Measurements from ENCODE around the gene BAIAP2. TPM values are rescaled to one million over a fixed set of nuclear protein-coding genes. Genes with fewer than 3 reads are reported as not detected.

BAIAP2 gene
- polyA plus RNA-seq, 2 of the 4 experiments (the other 2 are of a cell fraction) = 7.1 to 27.5 TPM

DNA sequence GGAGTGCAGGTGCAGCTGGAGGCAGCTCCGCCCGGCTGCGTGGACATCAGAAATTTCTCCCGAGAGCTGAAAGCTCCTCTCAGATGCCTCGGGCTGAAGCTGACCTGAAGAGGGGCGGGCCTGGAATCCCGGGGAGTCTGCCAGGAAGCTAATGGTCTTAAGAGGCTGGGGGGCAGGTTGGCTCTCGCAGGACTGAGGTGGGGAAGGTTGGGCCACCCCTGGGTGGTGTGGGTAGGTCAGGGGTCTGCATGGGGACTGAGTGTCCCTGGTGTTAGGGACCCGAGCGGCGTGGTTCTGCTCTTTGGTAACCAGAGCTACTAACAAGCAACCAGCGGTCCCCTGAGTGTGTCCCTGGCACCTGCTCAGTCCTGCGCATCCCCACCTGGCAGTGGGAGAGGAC is 39.8 kb upstream of the BAIAP2 start:
- Histone ChIP-seq H3K9me3 (no peaks in the 10 kb centered on the region), H3K27ac (no peak overlapping the region), H3K4me2 (no peak overlapping the region), H3K4me1 (peaks cover 16% of the 10 kb centered on the region; the same call in 2 of the 3 replicates), H3K4me3 (no peak overlapping the region)
- ChIA-PET CTCF (interaction anchor here (1.2 to 9.1 kb wide), 6 partner anchors 11 to 108 kb away, joined by 3 to 56 read pairs (median 4); no protein-coding TSS in a partner anchor), POLR2A (no interaction called here)
- 95% methylated on average over 13 of the region's 13 CpGs for WGBS (ENCODE audit: missing lambda C conversion rate)
- FAIRE-seq = no peak
- no peak for TF ChIP-seq CBX2 (IDR thresholded peaks at IDR 0.05; ENCODE audit: borderline replicate concordance, low read depth)
- TF ChIP-seq TFCP2L1 (CRISPR knock-in tag; IDR thresholded peaks at IDR 0.05) = no peak
- TF ChIP-seq HOXB13 (CRISPR knock-in tag; IDR thresholded peaks at IDR 0.05; ENCODE audit: low read depth) = no peak
- no peak for TF ChIP-seq SMC3 (IDR thresholded peaks at IDR 0.05)
- no peak for TF ChIP-seq RARB (CRISPR knock-in tag; IDR thresholded peaks at IDR 0.05)
- TF ChIP-seq, protein P1, sequence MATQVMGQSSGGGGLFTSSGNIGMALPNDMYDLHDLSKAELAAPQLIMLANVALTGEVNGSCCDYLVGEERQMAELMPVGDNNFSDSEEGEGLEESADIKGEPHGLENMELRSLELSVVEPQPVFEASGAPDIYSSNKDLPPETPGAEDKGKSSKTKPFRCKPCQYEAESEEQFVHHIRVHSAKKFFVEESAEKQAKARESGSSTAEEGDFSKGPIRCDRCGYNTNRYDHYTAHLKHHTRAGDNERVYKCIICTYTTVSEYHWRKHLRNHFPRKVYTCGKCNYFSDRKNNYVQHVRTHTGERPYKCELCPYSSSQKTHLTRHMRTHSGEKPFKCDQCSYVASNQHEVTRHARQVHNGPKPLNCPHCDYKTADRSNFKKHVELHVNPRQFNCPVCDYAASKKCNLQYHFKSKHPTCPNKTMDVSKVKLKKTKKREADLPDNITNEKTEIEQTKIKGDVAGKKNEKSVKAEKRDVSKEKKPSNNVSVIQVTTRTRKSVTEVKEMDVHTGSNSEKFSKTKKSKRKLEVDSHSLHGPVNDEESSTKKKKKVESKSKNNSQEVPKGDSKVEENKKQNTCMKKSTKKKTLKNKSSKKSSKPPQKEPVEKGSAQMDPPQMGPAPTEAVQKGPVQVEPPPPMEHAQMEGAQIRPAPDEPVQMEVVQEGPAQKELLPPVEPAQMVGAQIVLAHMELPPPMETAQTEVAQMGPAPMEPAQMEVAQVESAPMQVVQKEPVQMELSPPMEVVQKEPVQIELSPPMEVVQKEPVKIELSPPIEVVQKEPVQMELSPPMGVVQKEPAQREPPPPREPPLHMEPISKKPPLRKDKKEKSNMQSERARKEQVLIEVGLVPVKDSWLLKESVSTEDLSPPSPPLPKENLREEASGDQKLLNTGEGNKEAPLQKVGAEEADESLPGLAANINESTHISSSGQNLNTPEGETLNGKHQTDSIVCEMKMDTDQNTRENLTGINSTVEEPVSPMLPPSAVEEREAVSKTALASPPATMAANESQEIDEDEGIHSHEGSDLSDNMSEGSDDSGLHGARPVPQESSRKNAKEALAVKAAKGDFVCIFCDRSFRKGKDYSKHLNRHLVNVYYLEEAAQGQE (IDR thresholded peaks at IDR 0.05) = no peak
- no peak for TF ChIP-seq FOSL2 (IDR thresholded peaks at IDR 0.05)
- no peak for TF ChIP-seq FOSL2 (CRISPR knock-in tag; IDR thresholded peaks at IDR 0.05)
- no peak for TF ChIP-seq JUN (IDR thresholded peaks at IDR 0.05)
- no peak for TF ChIP-seq BHLHE40 (IDR thresholded peaks at IDR 0.05; ENCODE audit: low read depth, low read length)
- no peak for TF ChIP-seq ZSCAN20 (CRISPR knock-in tag; IDR thresholded peaks at IDR 0.05)
- TF ChIP-seq RNF2 (IDR thresholded peaks at IDR 0.05; ENCODE audit: borderline replicate concordance, low read depth) = no peak
- TF ChIP-seq CEBPB (IDR thresholded peaks at IDR 0.05) = no peak
- no peak for TF ChIP-seq RCOR1 (IDR thresholded peaks at IDR 0.05; ENCODE audit: low read depth, low read length)
- no peak for TF ChIP-seq NR3C1 (IDR thresholded peaks at IDR 0.05)
- DNase-seq (ENCODE audit: low read depth in 1 of 2, low spot score in 1 of 2) = no peak
- ATAC-seq = no peak

GRCh38 chr17:80996422-80997305 is 38.3 kb upstream of the BAIAP2 start:
- DNase-seq (ENCODE audit: low read depth in 1 of 2, low spot score in 1 of 2) (no peak), ATAC-seq (no peak), FAIRE-seq (no peak)
- Histone ChIP-seq H3K4me3 (no peak overlapping the region), H3K4me1 (peaks cover 10% of the 10 kb centered on the region; the same call in 2 of the 3 replicates), H3K9me3 (no peaks in the 10 kb centered on the region), H3K4me2 (no peak overlapping the region), H3K27ac (no peak overlapping the region)
- TF ChIP-seq HOXB13 (CRISPR knock-in tag; IDR thresholded peaks at IDR 0.05; ENCODE audit: low read depth) (no peak), HOXA7 (CRISPR knock-in tag; IDR thresholded peaks at IDR 0.05) (no peak), ZFP36 (IDR thresholded peaks at IDR 0.05; ENCODE audit: borderline replicate concordance, partially characterized antibody) (no peak), HOXB5 (CRISPR knock-in tag; IDR thresholded peaks at IDR 0.05) (no peak), RNF2 (IDR thresholded peaks at IDR 0.05; ENCODE audit: borderline replicate concordance, low read depth) (no peak), BCL3 (IDR thresholded peaks at IDR 0.05) (no peak), FOXS1 (CRISPR knock-in tag; IDR thresholded peaks at IDR 0.05) (no peak), JUNB (IDR thresholded peaks at IDR 0.05) (no peak), NFE2L2 (conservative IDR thresholded peaks at IDR 0.05; ENCODE audit: low read length) (no peak), ZC3H11A (IDR thresholded peaks at IDR 0.05) (no peak), SMC3 (IDR thresholded peaks at IDR 0.05) (no peak), KDM5A (IDR thresholded peaks at IDR 0.05) (no peak), USF2 (IDR thresholded peaks at IDR 0.05) (no peak), HDAC2 (IDR thresholded peaks at IDR 0.05) (no peak), MAFK (IDR thresholded peaks at IDR 0.05; ENCODE audit: partially characterized antibody) (no peak)
- TF ChIP-seq, protein P2, sequence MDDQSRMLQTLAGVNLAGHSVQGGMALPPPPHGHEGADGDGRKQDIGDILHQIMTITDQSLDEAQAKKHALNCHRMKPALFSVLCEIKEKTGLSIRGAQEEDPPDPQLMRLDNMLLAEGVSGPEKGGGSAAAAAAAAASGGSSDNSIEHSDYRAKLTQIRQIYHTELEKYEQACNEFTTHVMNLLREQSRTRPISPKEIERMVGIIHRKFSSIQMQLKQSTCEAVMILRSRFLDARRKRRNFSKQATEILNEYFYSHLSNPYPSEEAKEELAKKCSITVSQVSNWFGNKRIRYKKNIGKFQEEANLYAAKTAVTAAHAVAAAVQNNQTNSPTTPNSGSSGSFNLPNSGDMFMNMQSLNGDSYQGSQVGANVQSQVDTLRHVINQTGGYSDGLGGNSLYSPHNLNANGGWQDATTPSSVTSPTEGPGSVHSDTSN (IDR thresholded peaks at IDR 0.05) = no peak
- TF ChIP-seq, protein P3, sequence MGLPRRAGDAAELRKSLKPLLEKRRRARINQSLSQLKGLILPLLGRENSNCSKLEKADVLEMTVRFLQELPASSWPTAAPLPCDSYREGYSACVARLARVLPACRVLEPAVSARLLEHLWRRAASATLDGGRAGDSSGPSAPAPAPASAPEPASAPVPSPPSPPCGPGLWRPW (IDR thresholded peaks at IDR 0.05) = no peak
- WGBS (ENCODE audit: missing lambda C conversion rate) = 90% methylated on average over 25 of the region's 25 CpGs
- ChIA-PET POLR2A (no interaction called here), CTCF (interaction anchor here (1.0 to 9.1 kb wide), 3 partner anchors 19 to 106 kb away, joined by 3 to 56 read pairs (median 37); no protein-coding TSS in a partner anchor)

All from A549 (cell line).